Liver (tissue), 3 donors: Measurements from ENCODE around the gene TEX51.

Source experiments
- EGR1 ChIP-seq, 2 donors: IDR thresholded peaks; 2 replicates each; pipeline ENCODE4 v1.6.1; 2016 to 2018; ENCODE audit warnings: antibody characterized with exemption in 2 of 2, low read depth in 2 of 2
- HNF4A ChIP-seq, 2 donors: conservative IDR thresholded peaks; 2 replicates each; pipeline ENCODE4 v1.6.1; 2016; ENCODE audit warnings: antibody characterized with exemption in 2 of 2, mild to moderate bottlenecking in 2 of 2
- HNF4G ChIP-seq: IDR thresholded peaks from 2 replicates; pipeline ENCODE4 v1.6.1; 2016; ENCODE audit warnings: antibody characterized with exemption
- NR2F2 ChIP-seq: IDR thresholded peaks from 2 replicates; pipeline ENCODE4 v1.6.1; 2016; ENCODE audit warnings: antibody characterized with exemption
- RAD21 ChIP-seq, 2 donors: IDR thresholded peaks; 2 replicates each; pipeline ENCODE4 v1.6.1; 2016; ENCODE audit warnings: antibody characterized with exemption in 2 of 2, mild to moderate bottlenecking in 2 of 2
- RXRA ChIP-seq, 2 donors: IDR thresholded peaks; 2 replicates each; pipeline ENCODE4 v1.6.1; 2017 to 2018; ENCODE audit warnings: antibody characterized with exemption in 2 of 2, mild to moderate bottlenecking in 1 of 2
- SP1 ChIP-seq: IDR thresholded peaks from 2 replicates; pipeline ENCODE4 v1.6.1; 2018; ENCODE audit warnings: antibody characterized with exemption, mild to moderate bottlenecking
- TAF1 ChIP-seq: conservative IDR thresholded peaks from 2 replicates; pipeline ENCODE4 v1.6.1; 2016; ENCODE audit warnings: antibody characterized with exemption, mild to moderate bottlenecking
- YY1 ChIP-seq: IDR thresholded peaks from 2 replicates; pipeline ENCODE4 v1.6.1; 2016; ENCODE audit warnings: antibody characterized with exemption, mild to moderate bottlenecking
- TF ChIP-seq, protein P1 (sequence below): fragments of 150-350 bp; IDR thresholded peaks from 2 replicates; pipeline ENCODE4 v1.5.1; 2017; ENCODE audit warnings: improper control_type of control experiment, low read depth, low read length; ENCODE audit not compliant: missing input control
- TF ChIP-seq, protein P2 (sequence below): IDR thresholded peaks from 2 replicates; pipeline ENCODE4 v1.6.1; 2016; ENCODE audit warnings: antibody characterized with exemption
- TF ChIP-seq, protein P3 (sequence below): IDR thresholded peaks from 2 replicates; pipeline ENCODE4 v1.6.1; 2016; ENCODE audit warnings: antibody characterized with exemption
- TF ChIP-seq, protein P4 (sequence below): IDR thresholded peaks from 2 replicates; pipeline ENCODE4 v1.6.1; 2016; ENCODE audit warnings: antibody characterized with exemption, mild to moderate bottlenecking
- TF ChIP-seq, protein P5 (sequence below): IDR thresholded peaks from 2 replicates; pipeline ENCODE4 v1.6.1; 2016; ENCODE audit warnings: antibody characterized with exemption
- donor health status: healthy.
- donor health status: healthy.

DNA sequence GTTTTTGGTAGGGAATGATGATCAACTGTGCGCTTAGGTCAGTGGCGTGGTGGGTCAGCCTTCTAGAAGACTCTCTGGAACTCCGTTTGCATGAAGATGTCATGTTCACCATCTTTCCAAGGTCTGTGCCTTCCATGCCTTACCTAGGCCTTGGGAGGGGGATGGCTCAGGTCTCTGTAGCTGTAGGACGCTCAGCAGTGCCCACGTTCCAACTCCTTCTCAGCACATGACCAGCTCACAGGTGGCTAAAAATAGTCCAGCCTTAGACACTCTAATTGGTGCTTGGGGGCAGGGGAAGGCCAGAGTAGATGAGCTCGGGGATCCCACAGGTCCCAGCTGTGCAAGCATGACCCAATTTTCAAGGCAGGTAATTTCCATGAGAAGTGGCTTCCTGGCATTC lies 42.3 kb upstream of the TEX51 start:
- TF ChIP-seq, protein P1, sequence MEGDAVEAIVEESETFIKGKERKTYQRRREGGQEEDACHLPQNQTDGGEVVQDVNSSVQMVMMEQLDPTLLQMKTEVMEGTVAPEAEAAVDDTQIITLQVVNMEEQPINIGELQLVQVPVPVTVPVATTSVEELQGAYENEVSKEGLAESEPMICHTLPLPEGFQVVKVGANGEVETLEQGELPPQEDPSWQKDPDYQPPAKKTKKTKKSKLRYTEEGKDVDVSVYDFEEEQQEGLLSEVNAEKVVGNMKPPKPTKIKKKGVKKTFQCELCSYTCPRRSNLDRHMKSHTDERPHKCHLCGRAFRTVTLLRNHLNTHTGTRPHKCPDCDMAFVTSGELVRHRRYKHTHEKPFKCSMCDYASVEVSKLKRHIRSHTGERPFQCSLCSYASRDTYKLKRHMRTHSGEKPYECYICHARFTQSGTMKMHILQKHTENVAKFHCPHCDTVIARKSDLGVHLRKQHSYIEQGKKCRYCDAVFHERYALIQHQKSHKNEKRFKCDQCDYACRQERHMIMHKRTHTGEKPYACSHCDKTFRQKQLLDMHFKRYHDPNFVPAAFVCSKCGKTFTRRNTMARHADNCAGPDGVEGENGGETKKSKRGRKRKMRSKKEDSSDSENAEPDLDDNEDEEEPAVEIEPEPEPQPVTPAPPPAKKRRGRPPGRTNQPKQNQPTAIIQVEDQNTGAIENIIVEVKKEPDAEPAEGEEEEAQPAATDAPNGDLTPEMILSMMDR, result no peak
- TF ChIP-seq RAD21 (IDR thresholded peaks at IDR 0.05) (no peak), YY1 (no peak), SP1 (no peak), TAF1 (no peak), HNF4A (conservative IDR thresholded peaks at IDR 0.05) (no peak), HNF4G (no peak), EGR1 (IDR thresholded peaks at IDR 0.05; ENCODE audit: low read depth in 2 of 2) (no peak), NR2F2 (no peak), RXRA (IDR thresholded peaks at IDR 0.05) (no peak)
- TF ChIP-seq, protein P2, sequence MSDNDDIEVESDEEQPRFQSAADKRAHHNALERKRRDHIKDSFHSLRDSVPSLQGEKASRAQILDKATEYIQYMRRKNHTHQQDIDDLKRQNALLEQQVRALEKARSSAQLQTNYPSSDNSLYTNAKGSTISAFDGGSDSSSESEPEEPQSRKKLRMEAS, result no peak
- TF ChIP-seq, protein P3, sequence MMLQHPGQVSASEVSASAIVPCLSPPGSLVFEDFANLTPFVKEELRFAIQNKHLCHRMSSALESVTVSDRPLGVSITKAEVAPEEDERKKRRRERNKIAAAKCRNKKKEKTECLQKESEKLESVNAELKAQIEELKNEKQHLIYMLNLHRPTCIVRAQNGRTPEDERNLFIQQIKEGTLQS, result no peak
- TF ChIP-seq, protein P4, sequence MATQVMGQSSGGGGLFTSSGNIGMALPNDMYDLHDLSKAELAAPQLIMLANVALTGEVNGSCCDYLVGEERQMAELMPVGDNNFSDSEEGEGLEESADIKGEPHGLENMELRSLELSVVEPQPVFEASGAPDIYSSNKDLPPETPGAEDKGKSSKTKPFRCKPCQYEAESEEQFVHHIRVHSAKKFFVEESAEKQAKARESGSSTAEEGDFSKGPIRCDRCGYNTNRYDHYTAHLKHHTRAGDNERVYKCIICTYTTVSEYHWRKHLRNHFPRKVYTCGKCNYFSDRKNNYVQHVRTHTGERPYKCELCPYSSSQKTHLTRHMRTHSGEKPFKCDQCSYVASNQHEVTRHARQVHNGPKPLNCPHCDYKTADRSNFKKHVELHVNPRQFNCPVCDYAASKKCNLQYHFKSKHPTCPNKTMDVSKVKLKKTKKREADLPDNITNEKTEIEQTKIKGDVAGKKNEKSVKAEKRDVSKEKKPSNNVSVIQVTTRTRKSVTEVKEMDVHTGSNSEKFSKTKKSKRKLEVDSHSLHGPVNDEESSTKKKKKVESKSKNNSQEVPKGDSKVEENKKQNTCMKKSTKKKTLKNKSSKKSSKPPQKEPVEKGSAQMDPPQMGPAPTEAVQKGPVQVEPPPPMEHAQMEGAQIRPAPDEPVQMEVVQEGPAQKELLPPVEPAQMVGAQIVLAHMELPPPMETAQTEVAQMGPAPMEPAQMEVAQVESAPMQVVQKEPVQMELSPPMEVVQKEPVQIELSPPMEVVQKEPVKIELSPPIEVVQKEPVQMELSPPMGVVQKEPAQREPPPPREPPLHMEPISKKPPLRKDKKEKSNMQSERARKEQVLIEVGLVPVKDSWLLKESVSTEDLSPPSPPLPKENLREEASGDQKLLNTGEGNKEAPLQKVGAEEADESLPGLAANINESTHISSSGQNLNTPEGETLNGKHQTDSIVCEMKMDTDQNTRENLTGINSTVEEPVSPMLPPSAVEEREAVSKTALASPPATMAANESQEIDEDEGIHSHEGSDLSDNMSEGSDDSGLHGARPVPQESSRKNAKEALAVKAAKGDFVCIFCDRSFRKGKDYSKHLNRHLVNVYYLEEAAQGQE, result no peak
- TF ChIP-seq, protein P5, sequence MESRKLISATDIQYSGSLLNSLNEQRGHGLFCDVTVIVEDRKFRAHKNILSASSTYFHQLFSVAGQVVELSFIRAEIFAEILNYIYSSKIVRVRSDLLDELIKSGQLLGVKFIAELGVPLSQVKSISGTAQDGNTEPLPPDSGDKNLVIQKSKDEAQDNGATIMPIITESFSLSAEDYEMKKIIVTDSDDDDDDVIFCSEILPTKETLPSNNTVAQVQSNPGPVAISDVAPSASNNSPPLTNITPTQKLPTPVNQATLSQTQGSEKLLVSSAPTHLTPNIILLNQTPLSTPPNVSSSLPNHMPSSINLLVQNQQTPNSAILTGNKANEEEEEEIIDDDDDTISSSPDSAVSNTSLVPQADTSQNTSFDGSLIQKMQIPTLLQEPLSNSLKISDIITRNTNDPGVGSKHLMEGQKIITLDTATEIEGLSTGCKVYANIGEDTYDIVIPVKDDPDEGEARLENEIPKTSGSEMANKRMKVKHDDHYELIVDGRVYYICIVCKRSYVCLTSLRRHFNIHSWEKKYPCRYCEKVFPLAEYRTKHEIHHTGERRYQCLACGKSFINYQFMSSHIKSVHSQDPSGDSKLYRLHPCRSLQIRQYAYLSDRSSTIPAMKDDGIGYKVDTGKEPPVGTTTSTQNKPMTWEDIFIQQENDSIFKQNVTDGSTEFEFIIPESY, result no peak
